Stimulated activated CD4-positive, alpha-beta T cell treated with anti-CD3 and anti-CD28 coated beads, TNF-alpha, amount 100 ng/mL, for 4 hours (primary cell): ENCODE results near the gene PARD3B.

Experiments
- DNase-seq, 3 experiments: peaks; one replicate each; pipeline ENCODE4 v3.0.0-alpha.2; 2020; ENCODE audit warnings: low read depth in 3 of 3

Gene PARD3B

GRCh38 chr2:204655101-204655500 is 109.8 kb downstream of the PARD3B start:
- DNase-seq: no peak

- DNase-seq: no peak
These were observed 110.4 kb downstream of the PARD3B start for GRCh38 chr2:204655626-204656025.

GRCh38 chr2:204657024-204657423 is 111.7 kb downstream of the PARD3B start:
- no peak for DNase-seq

GRCh38 chr2:204662956-204663355 is 117.7 kb downstream of the PARD3B start:
- no peak for DNase-seq

- no peak for DNase-seq
These were observed 118.6 kb downstream of the PARD3B start for GRCh38 chr2:204663816-204664425.

GRCh38 chr2:204664708-204665121 is 119.4 kb downstream of the PARD3B start:
- no peak for DNase-seq

DNA sequence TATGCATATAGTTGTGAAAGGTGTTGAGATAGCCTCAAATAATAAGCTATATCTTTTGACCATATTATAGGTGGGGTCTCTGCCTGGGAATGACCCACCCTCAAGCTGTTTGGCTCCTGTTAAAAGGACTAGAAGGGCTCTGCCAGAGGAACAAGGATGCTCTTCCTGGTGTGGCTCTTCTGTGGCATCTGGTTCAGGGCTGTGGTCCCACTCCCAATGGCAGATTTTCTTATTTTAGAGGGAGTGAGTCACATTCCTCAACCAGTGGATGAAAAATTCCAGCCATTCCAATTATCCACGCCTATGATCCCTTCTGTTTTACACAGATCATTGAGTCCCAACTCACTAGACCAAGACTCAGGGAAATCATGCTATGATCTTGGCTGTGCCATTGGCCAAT is 119.9 kb downstream of the PARD3B start:
- no peak for DNase-seq

GRCh38 chr2:204665771-204666170 is 120.5 kb downstream of the PARD3B start:
- no peak for DNase-seq

DNA sequence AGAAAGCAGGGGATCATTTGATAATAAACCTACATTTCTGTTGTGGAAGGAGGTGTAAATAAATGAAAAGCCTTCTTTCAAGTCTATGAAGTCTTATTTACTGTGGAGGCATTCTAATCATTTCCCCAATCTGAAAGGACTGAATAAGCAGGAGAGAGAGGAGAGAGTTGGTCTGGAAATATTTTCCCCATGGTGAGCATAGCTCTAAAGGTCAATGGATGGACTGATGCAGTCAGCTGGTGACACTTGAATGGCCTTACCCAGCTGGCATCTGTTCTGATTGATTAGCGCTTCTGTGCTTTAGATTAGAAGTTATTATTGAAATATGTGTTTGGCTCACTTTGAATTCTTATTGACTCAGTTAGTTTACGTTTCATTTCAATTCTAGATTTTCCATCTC is 122.7 kb downstream of the PARD3B start:
- no peak for DNase-seq

- no peak for DNase-seq
These were observed 124.1 kb downstream of the PARD3B start for GRCh38 chr2:204669382-204669781.

GRCh38 chr2:204670124-204670523 is 124.8 kb downstream of the PARD3B start:
- DNase-seq: no peak

GRCh38 chr2:204670756-204671155 is 125.5 kb downstream of the PARD3B start:
- DNase-seq: no peak

GRCh38 chr2:204672772-204673171 is 127.5 kb downstream of the PARD3B start:
- DNase-seq: no peak

- DNase-seq: no peak
These were observed 128.6 kb downstream of the PARD3B start for GRCh38 chr2:204673877-204674276.

GRCh38 chr2:204678031-204678430 is 132.8 kb downstream of the PARD3B start:
- no peak for DNase-seq

- no peak for DNase-seq
These were observed 135.3 kb downstream of the PARD3B start for GRCh38 chr2:204680576-204680975.

DNA sequence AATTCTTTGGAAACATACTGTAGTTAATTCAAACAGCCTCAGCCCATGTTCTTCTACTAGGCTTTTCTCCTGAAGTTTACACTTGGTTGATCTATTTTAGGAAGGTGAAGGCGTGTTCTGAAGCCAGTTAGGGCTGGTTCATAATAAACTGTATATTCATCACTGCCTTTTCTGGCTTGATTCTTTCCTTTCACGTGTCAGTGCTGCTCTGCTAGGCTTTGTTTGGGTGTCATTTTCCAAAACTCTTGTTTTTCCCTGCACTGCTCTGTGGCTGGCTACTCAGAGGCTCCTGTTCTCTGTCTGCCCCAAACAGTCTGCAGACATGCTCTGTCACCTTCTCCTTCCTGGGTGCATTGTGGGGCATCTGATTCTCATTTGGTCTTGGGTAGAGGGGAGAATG is 136.1 kb downstream of the PARD3B start:
- DNase-seq: no peak

DNA sequence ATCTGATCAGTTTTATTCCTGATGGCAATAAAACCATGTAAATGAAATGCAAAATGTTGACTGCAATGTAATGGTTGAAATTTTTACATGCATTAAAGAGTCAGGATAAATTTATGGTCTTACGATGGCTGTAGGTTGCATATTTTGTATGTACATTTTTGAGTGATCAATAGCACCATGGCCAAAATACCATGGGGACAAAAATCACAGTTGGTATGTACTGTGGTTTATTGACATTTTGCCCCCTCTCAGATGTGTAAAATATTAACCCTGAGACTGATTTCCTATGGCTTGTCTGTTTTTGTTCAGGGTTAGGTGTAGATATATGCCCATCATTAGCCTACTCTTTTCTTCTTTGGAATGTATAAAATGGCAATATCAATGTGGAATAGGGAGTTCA is 138.1 kb downstream of the PARD3B start:
- DNase-seq: no peak

DNA sequence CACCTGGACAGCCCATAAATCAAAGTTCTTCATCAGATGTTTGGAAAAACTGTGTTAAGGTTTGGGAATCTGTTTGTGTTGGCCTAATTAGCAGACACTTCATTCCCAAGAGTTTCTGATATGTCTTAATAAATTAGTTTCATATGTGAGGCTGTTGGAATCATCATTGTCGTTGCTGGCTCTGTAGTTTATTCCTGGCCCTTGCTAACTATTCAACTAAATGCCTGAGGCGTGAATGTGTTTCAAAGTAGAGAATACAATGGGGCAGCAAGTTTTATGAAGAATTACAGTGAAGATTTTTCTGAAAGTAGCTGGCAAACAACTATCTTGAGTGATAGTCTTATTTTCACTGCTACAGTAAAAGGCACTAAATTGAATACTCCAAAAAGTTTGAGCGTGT is 141.1 kb downstream of the PARD3B start:
- no peak for DNase-seq

DNA sequence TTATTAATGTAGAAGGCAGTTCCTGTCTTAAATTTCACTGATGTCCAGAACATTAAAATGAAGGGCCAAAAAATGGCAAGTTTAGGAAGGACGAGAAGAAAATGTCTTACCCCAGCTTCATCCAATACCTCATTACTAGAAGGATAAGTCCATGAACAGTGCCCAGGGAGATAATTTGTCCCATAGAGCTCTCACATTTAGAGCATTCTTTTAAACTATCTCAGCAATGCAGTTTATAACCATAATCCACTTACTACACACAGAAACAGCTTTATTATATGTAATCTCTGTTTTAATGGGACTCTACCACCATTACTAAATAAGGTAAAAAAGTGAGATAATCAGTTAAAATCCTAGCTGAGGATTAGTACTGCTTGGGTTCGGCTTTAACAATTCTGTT is 142.5 kb downstream of the PARD3B start:
- no peak for DNase-seq

DNA sequence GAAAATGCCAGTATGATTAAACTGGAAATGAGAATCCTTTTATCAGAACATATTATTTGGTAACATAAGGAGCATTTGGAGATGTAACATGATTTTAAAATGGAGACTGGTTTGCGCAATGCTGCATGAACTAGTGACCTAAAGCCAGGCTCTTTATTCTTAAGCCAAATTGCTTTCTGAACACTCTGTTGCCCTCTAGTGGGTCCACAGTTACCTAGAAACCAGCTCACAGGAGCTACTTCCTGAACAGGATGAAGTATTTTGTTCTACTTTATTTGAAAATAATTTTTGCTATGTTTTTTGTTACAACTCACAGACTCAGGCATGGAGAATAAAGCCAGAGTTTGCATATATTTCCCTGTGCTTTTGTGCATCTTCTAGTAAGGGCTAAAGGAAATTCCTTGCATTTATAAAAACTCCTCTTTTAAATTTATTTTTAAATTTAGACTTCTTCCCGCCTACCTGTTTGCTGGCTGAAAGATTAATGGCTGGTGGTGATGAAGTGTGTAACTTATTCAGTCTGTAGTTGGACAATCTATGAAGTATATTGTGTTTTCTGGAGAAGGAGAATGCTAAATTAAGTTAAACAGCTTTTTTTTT is 146.7 kb downstream of the PARD3B start:
- no peak for DNase-seq

DNA sequence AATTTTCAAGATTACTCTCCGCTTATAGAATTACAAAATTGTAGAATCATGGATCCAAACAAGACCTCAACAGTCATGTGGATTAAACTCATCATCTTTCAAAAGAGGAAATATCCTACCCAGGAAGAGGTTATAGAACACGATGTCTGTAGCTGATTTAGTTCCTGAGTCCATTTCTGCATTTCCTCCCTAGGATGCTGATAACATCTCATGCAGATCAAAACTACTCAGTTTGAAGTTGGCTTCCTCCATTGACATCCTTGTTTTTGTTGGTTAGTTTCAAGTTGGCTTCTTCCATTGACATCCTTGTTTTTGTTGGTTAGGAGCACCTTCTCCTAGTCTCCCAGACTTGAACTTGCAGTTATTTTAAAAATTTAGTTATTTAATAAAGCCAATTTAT is 147.5 kb downstream of the PARD3B start:
- no peak for DNase-seq

GRCh38 chr2:204693262-204693661 is 148.0 kb downstream of the PARD3B start:
- DNase-seq: no peak

GRCh38 chr2:204695506-204695905 is 150.2 kb downstream of the PARD3B start:
- DNase-seq: no peak
